PC-3 (cell line): ENCODE results near the gene KIF6. TPM values are rescaled to one million over a fixed set of nuclear protein-coding genes. Genes with fewer than 3 reads are reported as not detected.

Experiments used
- ATAC-seq: fragments of 200-7000 bp; cut with Tn5 transposase; 2 replicates; pipeline ENCODE4 v1.9.1; 2020; ENCODE audit warnings: mild to moderate bottlenecking, moderate library complexity
- BruUV-seq: library from RNA; stranded (reverse); fragments of 400-500 nt; replicated peaks from 2 replicates; lab custom pipeline; 2021; lab: Mats Ljungman, UMichigan
- CTCF ChIA-PET: fragments of 300-600 bp; sonication (Branson Sonifier 250); formaldehyde crosslinking; loops from one replicate; lab custom pipeline; 2022; ENCODE audit warnings: antibody characterized with exemption; lab: Charles Lee
- POLR2A ChIA-PET: fragments of 300-600 bp; sonication (Branson Sonifier 250); formaldehyde crosslinking; loops from one replicate; lab custom pipeline; 2022; ENCODE audit warnings: antibody characterized with exemption; ENCODE audit not compliant: unreplicated experiment; lab: Charles Lee
- DNase-seq: peaks from one replicate; pipeline ENCODE4 v3.0.0-alpha.2; 2015
- H2AFZ ChIP-seq: fragments of 300-600 bp; sonication (generic); 2 replicates; pipeline ENCODE4 v1.6.0; 2016; ENCODE audit warnings: antibody characterized with exemption, low read length
- H3F3A ChIP-seq: fragments of 300-600 bp; sonication (generic); one replicate; pipeline ENCODE4 v1.6.0; 2017; ENCODE audit warnings: antibody characterized with exemption, low read length, control low read depth, mild to moderate bottlenecking; ENCODE audit not compliant: unreplicated experiment
- H3K27ac ChIP-seq: fragments of 300-600 bp; sonication (generic); 2 replicates; pipeline ENCODE4 v1.5.1; 2016; ENCODE audit warnings: mild to moderate bottlenecking, low read length
- H3K27me3 ChIP-seq: fragments of 300-600 bp; sonication (generic); 2 replicates; pipeline ENCODE4 v1.6.1; 2016; ENCODE audit warnings: low read length, mixed read lengths
- H3K36me3 ChIP-seq: fragments of 300-600 bp; sonication (generic); 2 replicates; pipeline ENCODE4 v1.6.1; 2016; ENCODE audit warnings: low read depth, mixed run types, low read length, mixed read lengths
- H3K4me1 ChIP-seq: fragments of 300-600 bp; sonication (generic); 2 replicates; pipeline ENCODE4 v1.5.1; 2016; ENCODE audit warnings: low read length; ENCODE audit not compliant: insufficient read depth
- H3K4me2 ChIP-seq: fragments of 300-600 bp; sonication (generic); 2 replicates; pipeline ENCODE4 v1.6.0; 2016; ENCODE audit warnings: low read length
- H3K4me3 ChIP-seq: fragments of 300-600 bp; sonication (generic); 2 replicates; pipeline ENCODE4 v1.5.1; 2016; ENCODE audit warnings: mild to moderate bottlenecking, low read length, mixed read lengths
- H3K79me2 ChIP-seq: fragments of 300-600 bp; sonication (generic); 2 replicates; pipeline ENCODE4 v1.6.1; 2017; ENCODE audit warnings: low read length, mixed read lengths
- H3K9ac ChIP-seq: fragments of 300-600 bp; sonication (generic); 2 replicates; pipeline ENCODE4 v1.6.0; 2016; ENCODE audit warnings: mild to moderate bottlenecking, low read length
- H3K9me2 ChIP-seq: fragments of 300-600 bp; sonication (generic); replicated peaks from 2 replicates; pipeline ENCODE4 v1.6.1; 2016; ENCODE audit warnings: mixed run types, low read length, mixed read lengths
- H3K9me3 ChIP-seq: fragments of 300-600 bp; sonication (generic); 2 replicates; pipeline ENCODE4 v1.6.1; 2016; ENCODE audit warnings: low read length, mixed read lengths
- H4K20me1 ChIP-seq: fragments of 300-600 bp; sonication (generic); 2 replicates; pipeline ENCODE4 v1.6.1; 2016; ENCODE audit warnings: low read length, mixed read lengths
- EZH2 ChIP-seq: fragments of 300-600 bp; sonication (generic); IDR thresholded peaks from one replicate; pipeline ENCODE4 v1.6.1; 2017; ENCODE audit warnings: antibody characterized with exemption, mild to moderate bottlenecking, low read length; ENCODE audit not compliant: unreplicated experiment
- EZH2phosphoT487 ChIP-seq: fragments of 300-600 bp; sonication (generic); IDR thresholded peaks from 2 replicates; pipeline ENCODE4 v1.6.1; 2018; ENCODE audit warnings: mild to moderate bottlenecking, antibody characterized with exemption, low read length, borderline replicate concordance
- intact Hi-C: fragments of 100-400 bp; cut with micrococcal nuclease; formaldehyde crosslinking; loops from 2 replicates; pipeline ENCODE4 v1.9.0; 2023
- total RNA-seq: library from RNA; depleted of rRNA; stranded (reverse); fragments of >200 nt; gene quantifications from 2 replicates; pipeline ENCODE4 v1.2.3, GENCODE V29; 2014
- TF ChIP-seq, protein P1 (sequence below): fragments of 300-600 bp; sonication (generic); conservative IDR thresholded peaks from 2 replicates; pipeline ENCODE4 v1.5.1; 2017; ENCODE audit warnings: antibody characterized with exemption, low read depth, mild to moderate bottlenecking, low read length

KIF6 gene
- total RNA-seq, 1 experiment from 2014 or later, result 0.07 TPM

DNA sequence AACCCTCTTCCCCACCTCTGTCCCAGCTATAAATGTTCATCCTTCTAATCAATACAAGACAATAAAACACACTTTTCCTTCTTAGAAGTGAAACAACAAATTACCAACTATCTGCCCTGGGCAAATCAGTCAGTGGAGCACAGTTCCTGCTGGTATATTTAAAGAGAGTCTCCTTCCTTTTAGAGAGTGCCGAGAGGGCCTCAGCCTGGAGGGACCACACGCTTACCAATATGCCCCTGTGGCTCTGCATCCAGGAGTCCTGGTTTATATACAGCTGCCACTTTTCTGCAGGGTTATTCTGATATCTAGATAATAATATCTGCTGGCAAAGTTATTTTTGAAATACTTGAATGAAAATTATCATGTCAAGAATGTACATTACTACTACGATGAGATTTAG lies 315.3 kb downstream of the KIF6 start:
- H3K4me1 ChIP-seq, result no peaks in the 10 kb centered on the region
- no peak overlapping the region for H3K27ac ChIP-seq
- TF ChIP-seq, protein P1, sequence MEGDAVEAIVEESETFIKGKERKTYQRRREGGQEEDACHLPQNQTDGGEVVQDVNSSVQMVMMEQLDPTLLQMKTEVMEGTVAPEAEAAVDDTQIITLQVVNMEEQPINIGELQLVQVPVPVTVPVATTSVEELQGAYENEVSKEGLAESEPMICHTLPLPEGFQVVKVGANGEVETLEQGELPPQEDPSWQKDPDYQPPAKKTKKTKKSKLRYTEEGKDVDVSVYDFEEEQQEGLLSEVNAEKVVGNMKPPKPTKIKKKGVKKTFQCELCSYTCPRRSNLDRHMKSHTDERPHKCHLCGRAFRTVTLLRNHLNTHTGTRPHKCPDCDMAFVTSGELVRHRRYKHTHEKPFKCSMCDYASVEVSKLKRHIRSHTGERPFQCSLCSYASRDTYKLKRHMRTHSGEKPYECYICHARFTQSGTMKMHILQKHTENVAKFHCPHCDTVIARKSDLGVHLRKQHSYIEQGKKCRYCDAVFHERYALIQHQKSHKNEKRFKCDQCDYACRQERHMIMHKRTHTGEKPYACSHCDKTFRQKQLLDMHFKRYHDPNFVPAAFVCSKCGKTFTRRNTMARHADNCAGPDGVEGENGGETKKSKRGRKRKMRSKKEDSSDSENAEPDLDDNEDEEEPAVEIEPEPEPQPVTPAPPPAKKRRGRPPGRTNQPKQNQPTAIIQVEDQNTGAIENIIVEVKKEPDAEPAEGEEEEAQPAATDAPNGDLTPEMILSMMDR, result no peak
- no peak for TF ChIP-seq EZH2phosphoT487
- TF ChIP-seq EZH2, result no peak
- H3K79me2 ChIP-seq, result no peaks in the 10 kb centered on the region
- POLR2A ChIA-PET, result no interaction called here
- H3K4me2 ChIP-seq, result no peak overlapping the region
- no peaks in the 10 kb centered on the region for H3K27me3 ChIP-seq
- no peak for DNase-seq
- no peak overlapping the region for H2AFZ ChIP-seq
- no peaks in the 10 kb centered on the region for H3K9me3 ChIP-seq
- H4K20me1 ChIP-seq, result no peaks in the 10 kb centered on the region
- ATAC-seq, result no peak
- H3K9ac ChIP-seq, result no peak overlapping the region
- no peaks in the 10 kb centered on the region for H3K36me3 ChIP-seq
- intact Hi-C loops, result no loop called here
- no peak overlapping the region for H3K4me3 ChIP-seq
- CTCF ChIA-PET, result no interaction called here
- no peaks in the 10 kb centered on the region for H3F3A ChIP-seq
- no TSS peak for BruUV-seq
- H3K9me2 ChIP-seq, result no peaks in the 10 kb centered on the region

DNA sequence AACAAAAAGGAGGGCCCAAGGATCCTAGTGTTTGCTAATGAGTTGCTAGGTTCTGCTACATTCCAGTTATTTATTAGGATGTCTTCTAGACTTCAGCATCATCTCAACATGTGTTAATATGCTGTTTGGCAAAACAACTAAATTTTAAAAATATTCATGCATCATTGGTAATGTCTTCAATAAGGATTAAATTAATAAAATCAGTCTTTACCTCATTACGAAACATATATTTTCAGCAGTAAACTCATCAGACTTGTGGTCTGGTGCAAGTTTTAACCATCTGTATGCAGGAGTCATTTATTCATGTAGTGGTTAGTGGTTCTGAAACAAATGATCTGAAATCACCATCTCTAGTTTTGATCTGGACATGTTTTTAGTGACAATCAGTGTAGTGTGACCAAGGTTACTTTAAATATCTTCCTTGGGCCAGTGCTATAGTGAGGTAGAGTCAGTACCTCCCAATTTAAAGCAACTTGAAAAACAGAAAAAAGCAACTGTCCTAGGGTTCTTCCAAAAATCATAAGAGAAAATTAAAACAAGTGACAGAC lies 317.7 kb downstream of the KIF6 start:
- H3K79me2 ChIP-seq, result no peaks in the 10 kb centered on the region
- no peaks in the 10 kb centered on the region for H3K9me2 ChIP-seq
- no peak overlapping the region for H3K9ac ChIP-seq
- H3K27ac ChIP-seq, result no peak overlapping the region
- CTCF ChIA-PET, result no interaction called here
- DNase-seq (no peak), ATAC-seq (no peak)
- H3F3A ChIP-seq, result no peaks in the 10 kb centered on the region
- TF ChIP-seq, protein P1, result no peak
- TF ChIP-seq EZH2phosphoT487 (no peak), EZH2 (no peak)
- no peaks in the 10 kb centered on the region for H3K9me3 ChIP-seq
- intact Hi-C loops, result no loop called here
- no peaks in the 10 kb centered on the region for H3K4me1 ChIP-seq
- no peaks in the 10 kb centered on the region for H3K27me3 ChIP-seq
- no peaks in the 10 kb centered on the region for H3K36me3 ChIP-seq
- H3K4me3 ChIP-seq, result no peak overlapping the region
- H3K4me2 ChIP-seq, result no peak overlapping the region
- BruUV-seq, result no TSS peak
- H2AFZ ChIP-seq, result no peak overlapping the region
- POLR2A ChIA-PET, result no interaction called here
- H4K20me1 ChIP-seq, result no peaks in the 10 kb centered on the region

DNA sequence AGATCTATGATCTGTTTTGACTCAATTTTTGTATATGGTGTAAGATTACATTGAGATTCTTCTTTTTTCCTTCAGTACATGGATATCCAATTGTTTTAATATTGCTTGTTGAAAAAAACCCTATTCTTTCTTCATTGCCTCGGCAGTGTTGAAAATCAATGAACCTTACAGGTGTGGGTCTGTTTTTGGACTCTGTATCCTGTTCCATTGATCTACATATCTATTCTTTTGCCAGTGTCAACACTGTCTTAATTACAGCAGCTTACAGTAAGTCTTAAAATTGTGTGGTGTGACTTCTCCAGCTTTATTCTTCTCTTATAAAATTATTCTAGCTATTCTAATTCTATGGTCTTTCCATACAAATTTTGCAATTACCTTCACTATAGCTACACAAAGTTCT lies 320.9 kb downstream of the KIF6 start:
- Histone ChIP-seq H3K9me3 (no peaks in the 10 kb centered on the region), H3K27ac (no peak overlapping the region), H3F3A (no peaks in the 10 kb centered on the region), H3K36me3 (no peaks in the 10 kb centered on the region), H3K9ac (no peak overlapping the region), H3K9me2 (no peaks in the 10 kb centered on the region), H4K20me1 (no peaks in the 10 kb centered on the region), H3K4me3 (no peak overlapping the region), H3K27me3 (no peaks in the 10 kb centered on the region), H3K4me1 (no peaks in the 10 kb centered on the region), H3K4me2 (no peak overlapping the region), H2AFZ (no peak overlapping the region), H3K79me2 (no peaks in the 10 kb centered on the region)
- ChIA-PET POLR2A (no interaction called here), CTCF (no interaction called here)
- ATAC-seq, result no peak
- TF ChIP-seq, protein P1, result no peak
- no TSS peak for BruUV-seq
- DNase-seq, result no peak
- intact Hi-C loops, result no loop called here
